Measurements from ENCODE around the gene SMCR8. TPM values are rescaled to one million over a fixed set of nuclear protein-coding genes. Genes with fewer than 3 reads are reported as not detected.

Gene SMCR8
- total and polyA plus RNA-seq, 9 of the 15 experiments (the other 6 are each of a cell fraction or from before 2014, with no cell fraction given): 0.25 to 8.8 (median 4.9) TPM

GRCh38 chr17:18328643-18329204 is 13.6 kb downstream of the SMCR8 start:
- no peak for FAIRE-seq
- Histone ChIP-seq H3K4me2 (ENCODE audit: insufficient read depth, low read length) (no peak overlapping the region), H2AFZ (ENCODE audit: low read depth, low read length) (no peak overlapping the region), H3K9ac (ENCODE audit: insufficient read depth in 1 of 2, low read depth in 2 of 2, low read length in 2 of 2) (no peak overlapping the region), H3K4me3 (no peak overlapping the region), H3K36me3 (ENCODE audit: control insufficient read depth, insufficient read depth, low read length) (peaks cover 56% of the 10 kb centered on the region; the same call in 2 of the 3 replicates), H4K20me1 (replicated peaks; ENCODE audit: control insufficient read depth, insufficient read depth, low read length) (no peaks in the 10 kb centered on the region), H3K4me1 (replicated peaks in 1 of 2; ENCODE audit: control insufficient read depth in 2 of 2, insufficient read depth in 2 of 2, low read length in 2 of 2) (no peaks in the 10 kb centered on the region; a peak in 1 of 5 replicates), H3K27me3 (ENCODE audit: control insufficient read depth in 2 of 2, insufficient read depth in 2 of 2, low read length in 2 of 2) (no peaks in the 10 kb centered on the region), H3K9me1 (ENCODE audit: control insufficient read depth, insufficient read depth, low read length) (no peaks in the 10 kb centered on the region), H3K27ac (ENCODE audit: extremely low read depth, low read depth, low read length) (no peak overlapping the region), H3K79me2 (ENCODE audit: control insufficient read depth, insufficient read depth, low read length) (no peaks in the 10 kb centered on the region), H3K9me3 (replicated peaks; ENCODE audit: control insufficient read depth, insufficient read depth, low read depth, low read length) (no peaks in the 10 kb centered on the region)
- WGBS (ENCODE audit: insufficient coverage, low coverage, missing lambda C conversion rate): 86% methylated on average over 5 of the region's 9 CpGs
- ChIA-PET CTCF (ENCODE audit: low intra/inter-chr PET ratio) (no interaction called here), POLR2A (interaction anchor here (1.8 to 2.0 kb wide), 2 partner anchors 9 kb away, joined by 4 to 7 read pairs; no protein-coding TSS in a partner anchor)
- BruUV-seq (replicated peaks): no TSS peak
- no peak for ATAC-seq
- intact Hi-C loops (cut with micrococcal nuclease) (loop anchor here (10.0 kb wide), 1 partner anchor 184 kb away; no protein-coding TSS in a partner anchor), in situ Hi-C loops (cut with MboI) (no loop called here)
- no peak for DNase-seq (ENCODE audit: extremely low read depth in 1 of 4, low spot score in 3 of 4)
- TF ChIP-seq KHSRP (IDR thresholded peaks at IDR 0.05) (no peak), ZNF449 (CRISPR knock-in tag; IDR thresholded peaks at IDR 0.05) (no peak), ZNF668 (CRISPR knock-in tag; IDR thresholded peaks at IDR 0.05) (no peak), POU5F1 (IDR thresholded peaks at IDR 0.05; ENCODE audit: borderline replicate concordance, low read depth, low read length, partially characterized antibody) (no peak), MYBL2 (IDR thresholded peaks at IDR 0.05; ENCODE audit: low read depth) (no peak), MYBL2 (CRISPR knock-in tag; IDR thresholded peaks at IDR 0.05; ENCODE audit: borderline replicate concordance) (no peak), HOMEZ (CRISPR knock-in tag; IDR thresholded peaks at IDR 0.05) (no peak), PHF20 (IDR thresholded peaks at IDR 0.05; ENCODE audit: partially characterized antibody) (no peak), ZBTB49 (CRISPR knock-in tag; IDR thresholded peaks at IDR 0.05; ENCODE audit: borderline replicate concordance) (no peak), PHF21A (IDR thresholded peaks at IDR 0.05; ENCODE audit: borderline replicate concordance, low read depth) (no peak), ZNF551 (CRISPR knock-in tag; IDR thresholded peaks at IDR 0.05) (no peak), NFIX (CRISPR knock-in tag; IDR thresholded peaks at IDR 0.05; ENCODE audit: low read depth) (no peak)

Data from K562 (cell line).